SH-SY5Y (cell line): Measurements from ENCODE around the gene CASKIN2.

ENCODE experiments used
- GATA2 ChIP-seq: IDR thresholded peaks from 2 replicates; pipeline ENCODE4 v1.6.1; 2011; ENCODE audit warnings: mild to moderate bottlenecking, low read depth, low read length
- GATA3 ChIP-seq: IDR thresholded peaks from 2 replicates; pipeline ENCODE4 v1.6.1; 2011; ENCODE audit warnings: low read depth, mild to moderate bottlenecking, low read length, moderate library complexity

DNA sequence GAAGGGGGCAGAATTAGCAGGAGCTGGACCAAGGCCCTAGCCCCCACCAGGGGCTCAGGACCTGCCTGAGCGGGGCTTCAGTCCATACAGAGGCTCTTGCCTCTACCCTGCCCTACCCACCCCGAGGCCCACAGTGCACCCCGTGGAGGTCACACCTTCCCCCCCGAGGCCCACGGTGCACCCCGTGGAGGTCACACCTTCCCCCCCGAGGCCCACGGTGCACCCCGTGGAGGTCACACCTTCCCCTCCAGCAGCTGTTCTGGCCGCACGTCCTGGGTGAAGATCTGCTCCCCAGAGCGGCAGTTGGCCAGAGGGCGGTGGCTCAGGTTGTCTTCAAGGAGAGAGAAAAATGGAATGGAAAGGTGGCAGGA, 11.4 kb downstream of the CASKIN2 start:
- TF ChIP-seq GATA3 (no peak), GATA2 (no peak)
